GM21619 (cell line): Measurements from ENCODE around the gene IL17RE.

ENCODE experiments used
- ATAC-seq: cut with Tn5 transposase; IDR thresholded peaks from one replicate; pipeline ENCODE4 v1.9.1; 2021; ENCODE audit not compliant: unreplicated experiment

Gene IL17RE

GRCh38 chr3:9903238-9903624 is 583 bp downstream of the IL17RE start:
- no peak for ATAC-seq

- ATAC-seq = no peak
Measured at GRCh38 chr3:9903904-9904303, 1.3 kb downstream of the IL17RE start.

GRCh38 chr3:9906480-9906879 is 3.8 kb downstream of the IL17RE start:
- no peak for ATAC-seq

GRCh38 chr3:9908286-9908685 is 5.6 kb downstream of the IL17RE start:
- no peak for ATAC-seq

GRCh38 chr3:9909221-9910013 is 6.8 kb downstream of the IL17RE start:
- no peak for ATAC-seq

- ATAC-seq = no peak
Measured at GRCh38 chr3:9911863-9912262, 9.2 kb downstream of the IL17RE start.

GRCh38 chr3:9912294-9912935 is 9.8 kb downstream of the IL17RE start:
- ATAC-seq = no peak

GRCh38 chr3:9913601-9914000 is 11.0 kb downstream of the IL17RE start:
- ATAC-seq = no peak

GRCh38 chr3:9914011-9914410 is 11.4 kb downstream of the IL17RE start:
- no peak for ATAC-seq

GRCh38 chr3:9914559-9915253 is 12.1 kb downstream of the IL17RE start:
- ATAC-seq = no peak

GRCh38 chr3:9915254-9916141 is 12.8 kb downstream of the IL17RE start:
- no peak for ATAC-seq

GRCh38 chr3:9916346-9916733 is 13.7 kb downstream of the IL17RE start:
- no peak for ATAC-seq

- ATAC-seq = no peak
Measured at GRCh38 chr3:9916734-9917680, 14.4 kb downstream of the IL17RE start, which contains the start of gene IL17RC. TSS of gene IL17RC (plus strand) at chr3:9917098. CDS start at chr3:9917316, 218 bp downstream.

- no peak for ATAC-seq
Measured at GRCh38 chr3:9917820-9918219, 15.2 kb downstream of the IL17RE start.

GRCh38 chr3:9918261-9919038 is 15.8 kb downstream of the IL17RE start:
- ATAC-seq = no peak

- ATAC-seq = no peak
Measured at GRCh38 chr3:9928158-9928557, 25.5 kb downstream of the IL17RE start.

- ATAC-seq = no peak
Measured at GRCh38 chr3:9930804-9931418, 28.3 kb downstream of the IL17RE start.

GRCh38 chr3:9932535-9932842 is 29.8 kb downstream of the IL17RE start:
- ATAC-seq = no peak
